ENCODE measurements around the gene LGR4.
"Not testable (repeated sequence)": the region's sequence is repeated elsewhere in the genome, so short reads cannot be mapped to it uniquely, and the experiment has no call there.

The LGR4 gene

GRCh38 chr11:27472398-27473016 lies at the start of gene LGR4:
LGR4 (minus strand) TSS chr11:27472790; CDS start chr11:27472302, 488 bp downstream.
- peak; percentile 56 for DNase-seq

GRCh38 chr11:27520226-27520625 lies 47.6 kb upstream of the LGR4 start:
- no peak for DNase-seq

- DNase-seq: no peak
Measured at GRCh38 chr11:27518518-27518917, 45.9 kb upstream of the LGR4 start.

- DNase-seq: not testable (repeated sequence)
Measured at GRCh38 chr11:27517490-27517889, 44.9 kb upstream of the LGR4 start.

GRCh38 chr11:27514558-27514957 lies 42.0 kb upstream of the LGR4 start:
- DNase-seq: no peak

- DNase-seq: no peak
Measured at GRCh38 chr11:27514076-27514475, 41.5 kb upstream of the LGR4 start.

- no peak for DNase-seq
Measured at GRCh38 chr11:27513389-27513788, 40.8 kb upstream of the LGR4 start.

GRCh38 chr11:27512238-27512637 lies 39.6 kb upstream of the LGR4 start:
- DNase-seq: no peak

- DNase-seq: no peak
Measured at GRCh38 chr11:27509908-27510307, 37.3 kb upstream of the LGR4 start.

GRCh38 chr11:27507557-27508322 lies 35.1 kb upstream of the LGR4 start:
- DNase-seq: no peak

GRCh38 chr11:27506200-27507182 lies 33.9 kb upstream of the LGR4 start, which contains the start of gene LIN7C:
LIN7C (minus strand) TSS chr11:27506769; CDS start chr11:27506752, 17 bp downstream.
- peak; percentile 99 for DNase-seq

GRCh38 chr11:27505781-27506180 lies 33.2 kb upstream of the LGR4 start:
- DNase-seq: no peak

- DNase-seq: no peak
Measured at GRCh38 chr11:27504205-27504604, 31.6 kb upstream of the LGR4 start.

- DNase-seq: no peak
Measured at GRCh38 chr11:27501100-27501499, 28.5 kb upstream of the LGR4 start.

GRCh38 chr11:27497911-27498310 lies 25.3 kb upstream of the LGR4 start:
- no peak for DNase-seq

GRCh38 chr11:27497284-27497866 lies 24.8 kb upstream of the LGR4 start:
- no peak for DNase-seq

- DNase-seq: no peak
Measured at GRCh38 chr11:27496461-27496860, 23.9 kb upstream of the LGR4 start.

- no peak for DNase-seq
Measured at GRCh38 chr11:27495710-27496300, 23.2 kb upstream of the LGR4 start.

GRCh38 chr11:27489092-27489491 lies 16.5 kb upstream of the LGR4 start:
- DNase-seq: no peak

- no peak for DNase-seq
Measured at GRCh38 chr11:27487706-27488105, 15.1 kb upstream of the LGR4 start.

GRCh38 chr11:27485930-27486773 lies 13.6 kb upstream of the LGR4 start:
- no peak for DNase-seq
